ENCODE data around the gene EARS2.

EARS2 gene

DNA sequence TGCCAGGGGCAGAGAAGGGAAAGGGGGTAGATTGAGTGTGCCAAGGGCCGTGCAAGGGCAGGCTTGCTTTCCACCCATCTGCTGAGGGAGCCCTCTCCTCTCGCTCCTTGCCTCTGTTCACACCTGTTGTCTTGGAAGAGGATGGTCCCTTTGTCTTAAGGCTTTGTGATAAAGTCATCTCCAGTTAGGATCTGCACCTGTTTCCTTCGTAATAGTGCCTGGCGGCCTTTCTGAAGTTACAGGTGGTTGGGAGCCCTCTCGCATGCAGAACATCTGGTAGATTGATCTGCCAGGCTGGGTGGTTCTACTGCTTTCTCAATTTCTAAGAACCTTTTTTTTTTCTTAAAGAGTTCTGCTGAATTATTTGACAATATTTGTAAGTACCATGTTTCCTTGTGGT is 16.7 kb upstream of the EARS2 start:
- intact Hi-C loops (cut with DNase I; ENCODE audit: low total_unique reads): no loop called here
- H3K4me1 ChIP-seq: no peaks in the 10 kb centered on the region
- H3K36me3 ChIP-seq: peaks cover 43 to 97% (median 83%) of the 10 kb centered on the region in 3 donors
- DNase-seq: no peak
- H3K9me3 ChIP-seq: no peaks in the 10 kb centered on the region
- TF ChIP-seq, protein P1, sequence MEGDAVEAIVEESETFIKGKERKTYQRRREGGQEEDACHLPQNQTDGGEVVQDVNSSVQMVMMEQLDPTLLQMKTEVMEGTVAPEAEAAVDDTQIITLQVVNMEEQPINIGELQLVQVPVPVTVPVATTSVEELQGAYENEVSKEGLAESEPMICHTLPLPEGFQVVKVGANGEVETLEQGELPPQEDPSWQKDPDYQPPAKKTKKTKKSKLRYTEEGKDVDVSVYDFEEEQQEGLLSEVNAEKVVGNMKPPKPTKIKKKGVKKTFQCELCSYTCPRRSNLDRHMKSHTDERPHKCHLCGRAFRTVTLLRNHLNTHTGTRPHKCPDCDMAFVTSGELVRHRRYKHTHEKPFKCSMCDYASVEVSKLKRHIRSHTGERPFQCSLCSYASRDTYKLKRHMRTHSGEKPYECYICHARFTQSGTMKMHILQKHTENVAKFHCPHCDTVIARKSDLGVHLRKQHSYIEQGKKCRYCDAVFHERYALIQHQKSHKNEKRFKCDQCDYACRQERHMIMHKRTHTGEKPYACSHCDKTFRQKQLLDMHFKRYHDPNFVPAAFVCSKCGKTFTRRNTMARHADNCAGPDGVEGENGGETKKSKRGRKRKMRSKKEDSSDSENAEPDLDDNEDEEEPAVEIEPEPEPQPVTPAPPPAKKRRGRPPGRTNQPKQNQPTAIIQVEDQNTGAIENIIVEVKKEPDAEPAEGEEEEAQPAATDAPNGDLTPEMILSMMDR (IDR thresholded peaks at IDR 0.05): no peak
- H3K27ac ChIP-seq: no peak overlapping the region
- H3K4me3 ChIP-seq: no peak overlapping the region
- H3K27me3 ChIP-seq: no peaks in the 10 kb centered on the region

DNA sequence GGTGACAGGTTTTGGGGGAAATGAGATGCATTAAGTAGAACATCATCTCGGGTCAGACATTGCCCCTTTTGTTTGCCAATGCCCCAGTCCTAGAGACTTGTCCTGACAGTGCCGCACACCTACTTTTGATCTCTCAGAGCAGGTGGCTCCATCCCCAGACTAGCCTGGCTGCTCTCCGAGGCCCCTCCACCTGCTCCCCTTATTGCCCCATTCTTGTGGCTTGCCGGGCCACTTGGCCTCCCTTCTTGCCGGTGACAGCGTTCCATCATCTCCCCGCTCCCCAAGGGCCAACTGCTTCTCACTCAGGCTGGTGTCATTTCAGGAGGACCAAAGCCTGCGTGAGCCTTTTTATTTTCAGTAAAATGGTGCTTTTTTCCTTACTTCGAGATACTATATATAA is 15.2 kb upstream of the EARS2 start:
- intact Hi-C loops (cut with DNase I; ENCODE audit: low total_unique reads): no loop called here
- Histone ChIP-seq H3K27ac (no peak overlapping the region), H3K4me1 (no peaks in the 10 kb centered on the region), H3K36me3 (peaks cover 52 to 100% (median 83%) of the 10 kb centered on the region in 3 donors), H3K4me3 (no peak overlapping the region), H3K27me3 (no peaks in the 10 kb centered on the region), H3K9me3 (no peaks in the 10 kb centered on the region)
- TF ChIP-seq, protein P1 (IDR thresholded peaks at IDR 0.05): no peak
- no peak for DNase-seq

DNA sequence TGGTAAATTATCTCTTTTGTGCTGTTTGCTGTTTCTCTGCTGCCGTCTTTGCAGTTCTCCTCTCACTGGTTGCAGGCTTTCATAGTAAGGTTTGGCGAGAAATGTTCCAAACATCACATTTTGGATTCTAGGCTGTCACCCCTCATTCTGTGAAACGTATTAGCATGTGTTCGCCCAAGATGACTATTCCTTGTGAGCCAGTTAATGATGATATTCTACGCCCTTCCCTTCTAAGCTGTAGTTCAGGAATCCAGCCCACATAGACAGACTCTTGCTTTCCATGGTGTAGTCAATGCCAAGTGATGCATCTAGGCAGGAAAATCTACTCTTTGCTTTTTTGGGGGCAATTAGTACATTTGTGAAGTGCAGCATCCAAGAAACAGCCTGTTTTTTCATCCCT is 14.7 kb upstream of the EARS2 start:
- no peaks in the 10 kb centered on the region for H3K4me1 ChIP-seq
- H3K36me3 ChIP-seq: peaks cover 57 to 100% (median 83%) of the 10 kb centered on the region in 3 donors
- intact Hi-C loops (cut with DNase I; ENCODE audit: low total_unique reads): no loop called here
- DNase-seq: no peak
- TF ChIP-seq, protein P1 (IDR thresholded peaks at IDR 0.05): no peak
- no peaks in the 10 kb centered on the region for H3K27me3 ChIP-seq
- no peak overlapping the region for H3K27ac ChIP-seq
- no peak overlapping the region for H3K4me3 ChIP-seq
- no peaks in the 10 kb centered on the region for H3K9me3 ChIP-seq

DNA sequence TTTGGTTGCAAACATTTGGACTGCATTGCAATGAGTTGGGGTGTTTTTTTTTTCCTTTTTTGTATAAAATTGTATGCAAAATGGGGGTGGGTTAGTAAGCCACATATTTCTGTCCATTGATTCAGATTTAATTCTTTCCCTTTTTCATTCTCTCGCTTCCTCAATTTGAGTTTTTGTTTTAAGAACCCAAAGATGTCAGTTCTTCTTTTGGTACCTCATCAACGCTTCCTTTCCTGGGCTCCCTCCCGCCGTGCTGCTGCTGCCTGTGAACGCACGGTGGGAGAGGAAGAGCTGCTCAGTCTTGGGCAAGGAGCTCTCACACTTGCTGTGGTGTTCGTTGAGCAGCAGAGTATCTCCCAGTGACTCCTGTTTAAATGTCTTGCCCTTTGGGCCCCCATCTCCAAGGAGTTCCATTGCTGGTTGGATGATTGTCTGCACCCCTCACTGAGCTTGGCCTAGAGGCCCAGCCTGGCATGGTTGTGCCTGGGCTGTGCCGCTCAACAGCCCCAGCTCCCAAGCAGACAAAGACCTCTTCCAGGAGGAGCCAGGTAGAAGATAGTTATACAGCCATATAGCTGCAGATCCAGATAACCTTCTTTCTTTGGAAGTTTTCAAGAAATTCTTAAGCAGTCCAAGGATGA is 14.0 kb upstream of the EARS2 start:
- peaks cover 64 to 100% (median 87%) of the 10 kb centered on the region in 3 donors for H3K36me3 ChIP-seq
- H3K27ac ChIP-seq: no peak overlapping the region
- no peaks in the 10 kb centered on the region for H3K27me3 ChIP-seq
- H3K4me3 ChIP-seq: no peak overlapping the region
- no peaks in the 10 kb centered on the region for H3K4me1 ChIP-seq
- no peaks in the 10 kb centered on the region for H3K9me3 ChIP-seq
- TF ChIP-seq, protein P1 (IDR thresholded peaks at IDR 0.05): no peak
- intact Hi-C loops (cut with DNase I; ENCODE audit: low total_unique reads): no loop called here
- DNase-seq: peak in 1 of 2 donors; percentile 26

DNA sequence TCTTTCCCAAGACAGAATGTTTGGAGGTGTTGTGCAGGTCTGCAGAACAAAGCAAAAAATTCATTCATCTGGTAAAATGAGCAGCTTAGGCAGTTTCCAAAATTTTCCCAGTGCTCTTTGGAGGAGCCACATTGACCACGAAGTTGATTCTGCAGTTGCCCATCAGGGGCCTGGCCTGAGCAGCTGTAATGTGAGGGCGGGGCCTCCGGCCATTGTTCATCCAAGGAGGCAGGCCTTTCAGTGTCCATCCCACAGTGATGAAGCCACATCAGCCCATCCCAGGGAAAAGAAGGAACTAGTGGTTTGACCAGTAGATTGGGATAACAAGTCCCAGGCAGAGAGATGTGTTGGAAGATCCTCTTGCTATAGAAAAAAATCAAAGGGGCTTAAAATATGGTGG is 10.5 kb upstream of the EARS2 start:
- DNase-seq: no peak

More for the DNA sequence above, 10.5 kb upstream of the EARS2 start:
- intact Hi-C loops (cut with DNase I; ENCODE audit: low total_unique reads): no loop called here
- TF ChIP-seq, protein P1 (IDR thresholded peaks at IDR 0.05): no peak
- Histone ChIP-seq H3K27ac (no peak overlapping the region), H3K36me3 (peaks cover 88 to 100% (median 93%) of the 10 kb centered on the region in 3 donors), H3K27me3 (no peaks in the 10 kb centered on the region), H3K9me3 (no peaks in the 10 kb centered on the region), H3K4me1 (peaks cover 0 to 5% (median 0%) of the 10 kb centered on the region in 4 donors), H3K4me3 (no peak overlapping the region)
